GM19324 (cell line): ENCODE measurements around the gene HOXA6.

Experiments used
- ATAC-seq: cut with Tn5 transposase; IDR thresholded peaks from one replicate; pipeline ENCODE4 v1.9.1; 2021; ENCODE audit warnings: mild to moderate bottlenecking, moderate library complexity; ENCODE audit not compliant: unreplicated experiment, low FRiP score

Gene HOXA6

DNA sequence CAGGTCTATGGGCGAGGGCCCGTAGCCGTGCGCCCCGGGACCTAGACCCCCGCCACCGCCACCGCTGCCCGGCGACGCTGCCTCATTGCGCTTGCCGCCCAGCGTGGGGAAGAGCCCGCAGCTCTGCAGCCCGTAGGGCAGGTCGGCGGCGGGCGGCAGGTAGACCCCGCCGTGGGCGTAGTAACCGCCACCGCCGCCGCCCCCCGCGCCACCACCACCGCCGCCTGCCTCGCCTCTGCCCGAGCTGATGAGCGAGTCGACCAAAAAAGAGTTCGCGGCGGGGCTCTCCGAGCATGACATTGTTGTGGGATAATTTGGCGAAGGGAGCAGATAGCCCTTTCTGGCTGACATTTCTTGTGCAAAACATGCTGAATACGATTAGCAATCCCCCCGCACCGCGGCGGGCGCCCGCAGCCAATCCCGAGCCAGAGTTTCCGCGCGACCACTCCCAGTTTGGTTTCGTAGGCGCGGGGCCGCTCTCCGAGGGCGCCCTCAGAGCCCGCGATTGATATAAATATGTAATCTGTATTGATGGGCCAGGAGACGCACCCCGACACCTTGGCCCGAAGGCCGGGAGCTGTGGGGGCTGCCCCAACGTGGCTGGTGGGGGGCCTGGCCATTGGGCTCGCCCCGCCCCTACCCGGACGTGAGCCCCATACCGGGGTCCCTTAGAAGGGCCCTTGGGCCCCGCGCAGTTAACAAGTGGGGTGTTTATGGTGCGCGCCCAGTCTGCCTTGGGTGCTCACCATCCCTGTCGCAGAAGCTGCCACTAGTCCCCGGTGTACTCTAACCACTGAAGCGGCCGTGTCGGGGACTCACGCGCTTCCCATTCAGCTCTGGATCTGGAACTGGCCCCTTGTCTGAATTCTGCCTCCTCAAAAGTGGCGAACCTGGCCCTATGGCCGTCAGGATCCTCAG is 26.6 kb upstream of the HOXA6 start, which contains the start of gene HOXA10:
TSS of gene HOXA10 (minus strand) at position 365 of the 918 bp plus-strand sequence. CDS start at position 351, 14 bp downstream.
- ATAC-seq = no peak

DNA sequence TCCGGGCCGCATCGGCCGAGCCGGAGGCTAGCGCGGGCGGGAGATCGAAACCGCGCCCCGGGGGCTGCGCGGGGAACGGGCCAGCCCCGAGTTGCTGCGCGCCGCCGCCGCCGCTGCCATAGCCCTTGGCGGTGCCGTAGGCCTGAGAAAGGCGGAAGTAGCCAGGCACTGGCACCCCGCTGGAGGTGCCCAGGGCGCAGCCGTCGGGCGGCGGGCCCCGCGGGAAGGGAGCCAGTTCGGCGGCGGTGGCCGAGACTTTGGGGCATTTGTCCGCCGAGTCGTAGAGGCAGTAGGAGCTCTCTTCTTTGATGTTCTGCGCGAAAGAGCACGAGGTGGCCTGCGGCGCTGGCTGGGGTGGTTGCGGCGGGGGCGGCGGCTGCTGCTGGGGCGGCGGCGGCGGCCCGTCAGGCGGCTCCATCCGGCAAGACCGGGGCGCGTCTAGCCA is 26.0 kb upstream of the HOXA6 start:
- peak; percentile 42 for ATAC-seq

- no peak for ATAC-seq
Observed at GRCh38 chr7:27172823-27173510, 25.4 kb upstream of the HOXA6 start.

- no peak for ATAC-seq
Observed at GRCh38 chr7:27172315-27172774, 24.8 kb upstream of the HOXA6 start.

DNA sequence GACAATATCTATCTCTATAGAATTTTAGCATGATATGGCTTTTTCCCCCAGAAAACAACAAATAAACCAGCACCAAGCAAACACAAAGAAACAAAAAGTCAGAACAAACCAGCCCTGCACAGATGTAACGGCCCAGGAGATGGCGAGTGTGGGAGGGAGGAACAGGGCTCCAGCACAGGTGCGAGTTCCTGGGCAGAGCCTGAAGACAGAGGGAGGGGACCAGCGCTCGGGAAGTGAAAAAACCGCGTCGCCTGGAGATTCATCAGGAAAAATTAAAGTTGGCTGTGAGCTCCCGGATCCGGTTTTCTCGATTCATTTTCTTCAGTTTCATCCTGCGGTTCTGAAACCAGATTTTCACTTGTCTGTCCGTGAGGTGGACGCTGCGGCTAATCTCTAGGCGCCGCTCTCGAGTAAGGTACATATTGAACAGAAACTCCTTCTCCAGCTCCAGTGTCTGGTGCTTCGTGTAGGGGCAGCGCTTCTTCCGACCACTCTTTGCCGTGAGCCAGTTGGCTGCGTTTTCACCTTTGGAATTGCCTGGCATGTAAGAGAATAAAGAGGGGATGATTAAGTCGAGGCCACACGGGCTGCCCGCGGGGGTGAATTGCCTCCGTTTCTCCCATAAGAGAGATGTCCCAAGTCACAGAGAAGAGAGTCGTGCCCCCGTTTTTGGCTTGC is 24.2 kb upstream of the HOXA6 start:
- no peak for ATAC-seq

GRCh38 chr7:27171325-27171636 is 23.7 kb upstream of the HOXA6 start:
- ATAC-seq = no peak

GRCh38 chr7:27170426-27171324 is 23.1 kb upstream of the HOXA6 start:
- ATAC-seq = no peak

DNA sequence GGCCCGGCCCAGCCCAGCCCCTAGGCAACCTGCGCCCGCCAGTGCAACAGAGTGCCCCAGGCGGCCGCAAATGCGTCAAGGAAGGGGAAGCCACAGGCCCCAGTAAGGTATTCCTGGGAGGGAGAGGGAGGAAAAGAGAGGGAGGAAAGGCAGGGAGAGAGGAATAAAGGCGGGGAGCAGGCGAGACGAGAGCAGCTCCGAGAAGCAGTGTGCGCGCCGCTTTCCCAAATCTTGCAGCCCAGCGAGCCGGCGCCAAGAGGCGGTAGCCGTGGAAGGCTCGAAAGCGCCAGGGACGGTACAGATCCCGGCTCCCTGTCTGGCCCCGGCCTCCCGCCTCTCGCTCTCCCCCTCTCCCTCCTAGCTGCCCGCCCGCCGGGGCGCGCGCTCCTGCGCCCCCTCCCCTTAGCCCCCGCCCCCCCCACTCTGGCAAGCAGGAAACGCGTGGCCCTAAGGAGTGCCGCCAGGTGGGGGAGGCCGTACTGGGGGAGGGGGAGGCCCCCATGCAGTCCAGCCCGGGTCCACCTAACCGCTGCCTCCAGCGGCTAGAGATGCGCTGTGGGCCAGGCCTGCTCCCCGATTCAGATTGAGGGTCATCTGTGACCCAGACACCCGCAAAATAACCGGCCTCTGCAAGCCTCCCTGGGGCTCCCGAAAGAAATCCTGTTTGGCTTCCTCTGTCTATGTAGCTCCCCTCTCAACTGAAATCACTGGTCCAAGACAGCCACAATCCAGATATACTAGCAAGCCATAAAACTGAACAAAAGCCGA is 22.3 kb upstream of the HOXA6 start:
- no peak for ATAC-seq

DNA sequence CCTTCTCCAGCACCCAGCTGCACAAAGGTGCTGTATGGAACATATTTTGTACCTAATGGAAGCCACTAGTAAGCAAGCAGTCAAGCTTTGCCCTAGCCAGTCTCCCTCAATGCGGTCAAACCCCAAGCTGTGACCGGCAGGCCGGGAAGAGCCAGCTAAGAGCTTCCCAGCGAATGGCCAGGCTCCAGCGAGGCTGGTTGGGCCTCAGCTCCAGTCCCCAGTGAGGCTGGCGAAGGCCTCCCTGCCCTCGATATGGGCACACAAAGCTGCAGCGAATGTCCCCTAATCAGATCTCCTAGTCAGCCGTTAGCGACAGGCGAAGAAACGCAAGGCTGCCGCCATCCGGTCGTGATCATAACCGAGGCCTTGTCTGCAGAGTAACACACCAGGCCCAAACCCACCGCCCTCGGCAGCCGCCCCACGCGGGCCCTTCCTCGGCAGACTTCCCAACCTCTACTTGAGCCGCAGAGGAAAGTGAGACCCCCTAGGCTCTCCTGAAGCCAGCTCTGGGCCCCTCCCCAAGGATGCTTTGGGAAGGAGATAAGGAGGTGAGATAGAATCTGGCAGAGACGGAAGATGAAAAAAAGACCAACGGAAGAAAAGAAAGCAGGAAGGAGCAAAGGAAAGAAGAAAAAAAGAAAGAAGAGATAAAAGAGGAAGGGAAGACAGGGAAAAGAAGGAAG is 20.8 kb upstream of the HOXA6 start:
- no peak for ATAC-seq

DNA sequence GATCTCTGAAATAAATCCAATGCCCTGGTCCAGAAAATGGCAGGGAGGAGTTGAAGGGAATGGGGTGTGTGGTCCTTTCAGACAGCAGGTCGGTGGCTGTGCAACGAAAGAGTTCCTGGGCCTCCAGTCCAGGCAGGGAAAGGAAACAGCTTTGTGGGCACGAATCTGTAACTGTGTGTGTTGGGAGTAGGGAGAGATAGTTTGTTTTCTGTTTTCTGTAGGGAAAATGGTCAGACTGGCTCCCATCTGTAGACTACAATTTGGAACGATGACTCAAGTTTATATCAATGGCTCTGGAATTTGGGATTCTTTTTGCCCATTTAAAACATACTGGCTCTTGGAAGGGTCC is 20.3 kb upstream of the HOXA6 start:
- no peak for ATAC-seq

GRCh38 chr7:27166531-27167505 is 19.2 kb upstream of the HOXA6 start:
- no peak for ATAC-seq

GRCh38 chr7:27165996-27166530 is 18.5 kb upstream of the HOXA6 start:
- ATAC-seq = no peak

- ATAC-seq = no peak
Observed at GRCh38 chr7:27165089-27165995, 17.8 kb upstream of the HOXA6 start, which contains the start of gene HOXA9. HOXA9 (minus strand) TSS chr7:27165537; CDS start chr7:27165457, 80 bp downstream.

DNA sequence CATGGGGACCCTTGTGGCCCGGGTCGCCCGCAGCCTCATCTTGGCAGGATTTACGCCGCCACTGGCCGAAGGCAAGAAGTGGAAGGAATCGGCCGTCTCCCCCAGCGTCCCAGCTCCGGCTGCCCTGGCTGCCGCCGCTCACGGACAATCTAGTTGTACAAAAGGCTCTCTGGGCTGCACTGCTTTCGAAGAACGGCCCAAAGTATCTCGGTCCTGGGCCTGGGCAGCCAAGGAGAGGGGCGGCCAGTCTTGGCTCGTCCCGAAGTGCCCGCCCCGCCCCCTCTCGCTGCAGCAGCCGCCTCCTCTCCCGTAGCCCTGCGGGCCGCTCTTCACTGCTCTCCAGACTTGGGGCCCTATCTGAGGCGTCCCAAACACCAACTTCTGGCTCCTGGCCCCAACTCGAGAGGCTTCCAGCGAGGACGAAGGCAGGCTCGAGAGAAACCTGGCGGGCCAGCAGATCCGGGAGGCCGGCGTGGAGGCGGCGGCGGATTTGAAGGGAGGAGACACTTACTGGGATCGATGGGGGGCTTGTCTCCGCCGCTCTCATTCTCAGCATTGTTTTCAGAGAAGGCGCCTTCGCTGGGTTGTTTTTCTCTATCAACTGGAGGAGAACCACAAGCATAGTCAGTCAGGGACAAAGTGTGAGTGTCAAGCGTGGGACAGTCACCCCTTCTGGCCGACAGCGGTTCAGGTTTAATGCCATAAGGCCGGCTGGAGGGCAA is 17.0 kb upstream of the HOXA6 start:
- ATAC-seq = no peak

- no peak for ATAC-seq
Observed at GRCh38 chr7:27164045-27164366, 16.4 kb upstream of the HOXA6 start.
